Natural killer cell treated with Interleukin-12 subunit alpha and Interleukin-12 subunit beta and Interleukin-15 and Interleukin-18, amount 100 ng/mL, for 72 hours (primary cell): ENCODE data around the gene S100A10. TPM values are rescaled to one million over a fixed set of nuclear protein-coding genes. Genes with fewer than 3 reads are reported as not detected.
A peak's percentile ranks its signal among the peaks of the same experiment; 100 is the strongest.

ENCODE experiments used
- ATAC-seq, 2 donors: fragments of 150-1000 bp; cut with Tn5 transposase in 1 of 2; sonication (Bioruptor Pico), chemical (Tn5 transposase) in 1 of 2; 2 replicates each; pipeline ENCODE4 v1.10.0; 2021
- DNase-seq: peaks from one replicate; pipeline ENCODE4 v3.0.0; 2022; ENCODE audit warnings: low spot score
- H3K27ac Mint-ChIP-seq, 2 donors: 1 replicate in 1 of 2; 2 replicates in 1 of 2; pipeline ENCODE4 v1.8.0; 2022; ENCODE audit warnings: mixed read lengths in 2 of 2, mild to moderate bottlenecking in 1 of 2, moderate library complexity in 1 of 2
- H3K27me3 Mint-ChIP-seq, 2 donors: 1 replicate in 1 of 2; 2 replicates in 1 of 2; pipeline ENCODE4 v1.8.0; 2022; ENCODE audit warnings: mixed read lengths in 2 of 2
- H3K36me3 Mint-ChIP-seq: one replicate; pipeline ENCODE4 v1.8.0; 2022; ENCODE audit warnings: mixed read lengths
- H3K4me1 Mint-ChIP-seq, 2 donors: 1 replicate in 1 of 2; 2 replicates in 1 of 2; pipeline ENCODE4 v1.8.0; 2022; ENCODE audit warnings: low read depth in 2 of 2, mixed read lengths in 2 of 2, mild to moderate bottlenecking in 1 of 2
- H3K4me3 Mint-ChIP-seq: one replicate; pipeline ENCODE4 v1.8.0; 2022; ENCODE audit warnings: mixed read lengths
- H3K9me3 Mint-ChIP-seq: 2 replicates; pipeline ENCODE4 v1.8.0; 2022; ENCODE audit warnings: mixed read lengths
- total RNA-seq, 2 donors: library from RNA; stranded (reverse); gene quantifications; one replicate each; pipeline ENCODE4 v1.2.3, GENCODE V29; 2022

Gene S100A10
- total RNA-seq, 2 donors from 2014 or later: 152 to 263 TPM

DNA sequence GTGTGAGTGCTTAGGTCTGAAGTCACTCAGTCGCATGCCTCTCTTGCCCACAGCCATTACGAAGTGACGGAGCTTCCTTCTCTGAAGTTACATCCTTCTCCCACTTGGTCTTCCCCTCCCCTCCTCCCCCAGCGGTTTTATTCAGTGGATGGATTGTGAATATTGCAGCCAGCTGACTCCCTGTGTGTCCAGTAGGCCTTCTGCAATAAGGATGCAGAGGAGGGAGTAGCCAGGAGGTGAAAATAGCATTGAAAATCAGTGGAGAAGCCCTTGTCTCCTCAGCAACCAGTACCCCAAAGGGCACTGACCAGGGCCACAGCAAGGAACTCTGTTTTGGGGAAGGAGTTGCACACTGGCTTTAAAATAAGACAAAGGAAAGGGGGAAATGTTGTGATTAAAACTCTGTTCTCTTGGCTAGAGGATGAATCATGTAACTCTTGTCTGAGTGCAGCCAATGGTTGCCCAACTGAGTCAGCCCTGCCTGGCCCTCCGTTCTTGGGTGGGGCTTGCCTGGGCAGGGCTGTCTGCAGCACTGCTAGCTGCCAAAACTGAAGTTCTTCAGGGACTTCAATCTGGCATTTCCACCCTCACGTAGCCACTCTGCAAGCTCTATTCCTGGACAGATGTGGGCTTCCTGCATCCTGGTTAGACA is 4.3 kb downstream of the S100A10 start:
- Mint-ChIP-seq H3K9me3 (no peaks in the 10 kb centered on the region), H3K27ac (peak overlapping the region; percentile 2 to 15), H3K36me3 (peaks cover 10% of the 10 kb centered on the region), H3K4me1 (peaks cover 64 to 78% of the 10 kb centered on the region in 2 donors), H3K4me3 (peak overlapping the region; percentile 11), H3K27me3 (no peaks in the 10 kb centered on the region)
- ATAC-seq: peak in 1 of 2 donors; percentile 39
- peak; percentile 60 for DNase-seq

DNA sequence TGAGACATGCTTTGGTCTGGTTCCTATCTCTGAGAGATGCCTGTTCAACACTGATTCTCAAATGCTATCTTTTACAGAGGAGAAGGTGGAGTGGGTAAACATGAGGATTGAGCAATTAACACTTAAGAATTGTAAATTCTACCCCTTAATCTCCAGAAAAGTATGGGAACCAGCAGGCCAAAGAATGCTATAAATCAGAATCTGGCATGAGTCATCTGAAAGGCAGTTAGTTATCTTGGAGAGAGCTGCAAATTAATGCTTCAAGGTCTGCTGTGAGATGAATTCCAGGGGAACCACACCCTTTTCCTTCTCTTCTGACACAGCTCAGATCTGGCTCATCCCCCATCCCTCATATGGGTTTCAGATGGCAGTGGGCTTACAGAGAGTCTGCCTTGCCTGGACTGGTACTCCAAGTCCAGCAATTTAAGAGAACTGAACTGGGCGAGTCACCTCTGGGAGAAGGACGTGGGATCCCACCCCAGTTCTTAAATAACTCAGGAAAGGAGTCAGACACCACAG is 5.2 kb downstream of the S100A10 start:
- ATAC-seq (no peak), DNase-seq (no peak)
- Mint-ChIP-seq H3K4me3 (peak overlapping the region; percentile 11), H3K27me3 (no peaks in the 10 kb centered on the region), H3K9me3 (no peaks in the 10 kb centered on the region), H3K36me3 (peaks cover 17% of the 10 kb centered on the region), H3K27ac (peak overlapping the region in 1 of 2 donors; percentile 2), H3K4me1 (peaks cover 73 to 87% of the 10 kb centered on the region in 2 donors)

DNA sequence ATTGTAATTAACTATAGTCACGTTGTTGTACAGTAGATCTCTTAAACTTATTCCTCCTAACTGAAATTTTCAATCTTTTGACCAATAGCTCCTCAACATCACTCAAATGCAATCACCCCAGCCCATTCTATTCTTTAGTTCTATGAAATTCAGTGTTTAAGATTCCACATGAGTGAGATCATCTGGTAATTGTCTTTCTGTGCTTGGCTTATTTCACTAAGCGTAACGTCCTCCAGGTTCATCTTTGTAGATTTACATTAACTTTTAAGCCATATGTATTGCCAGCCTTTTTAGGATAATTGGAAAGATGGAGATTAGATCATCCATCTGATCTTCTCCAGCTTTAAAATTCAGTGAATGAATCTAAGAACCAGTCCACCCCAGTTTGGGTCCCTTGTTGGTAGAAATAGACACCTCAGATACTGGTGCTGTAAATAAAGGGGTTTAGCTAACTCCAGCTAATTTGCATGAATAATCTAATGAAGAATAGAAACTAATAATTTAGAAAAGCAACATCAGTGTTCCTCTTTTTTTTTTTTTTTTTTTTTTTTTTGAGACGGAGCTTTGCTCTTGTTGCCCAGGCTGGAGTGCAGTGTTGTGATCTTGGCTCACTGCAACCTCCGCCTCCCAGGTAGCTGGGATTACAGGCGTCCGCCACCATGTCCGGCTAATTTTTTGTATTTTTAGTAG is 7.0 kb downstream of the S100A10 start:
- Mint-ChIP-seq H3K9me3 (no peaks in the 10 kb centered on the region), H3K4me1 (peaks cover 67 to 86% of the 10 kb centered on the region in 2 donors), H3K4me3 (peak overlapping the region; percentile 8), H3K27me3 (no peaks in the 10 kb centered on the region), H3K36me3 (peaks cover 33% of the 10 kb centered on the region), H3K27ac (peak overlapping the region in 1 of 2 donors; percentile 13)
- ATAC-seq (no peak), DNase-seq (no peak)

DNA sequence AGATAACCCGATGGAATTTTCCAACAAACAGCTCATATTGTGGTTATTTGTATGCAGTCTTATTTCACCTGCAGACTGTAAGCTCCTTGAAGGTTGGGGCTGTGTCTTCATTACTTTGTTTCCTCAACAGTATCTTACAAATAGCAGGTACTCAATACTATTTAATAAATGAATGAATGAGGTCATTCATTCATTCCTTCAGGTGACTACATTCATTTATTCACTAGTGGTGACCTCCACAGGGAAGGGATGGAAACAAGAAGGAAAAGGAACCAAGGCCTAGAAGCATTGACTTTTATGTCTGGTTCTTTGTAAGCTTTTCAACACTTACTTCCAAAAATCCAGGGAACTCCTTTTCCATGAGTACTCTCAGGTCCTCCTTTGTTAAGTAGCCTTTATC is 7.9 kb downstream of the S100A10 start:
- DNase-seq: no peak
- H3K27me3 Mint-ChIP-seq: no peaks in the 10 kb centered on the region
- peaks cover 63 to 78% of the 10 kb centered on the region in 2 donors for H3K4me1 Mint-ChIP-seq
- ATAC-seq: no peak
- H3K9me3 Mint-ChIP-seq: no peaks in the 10 kb centered on the region
- peak overlapping the region; percentile 82 for H3K4me3 Mint-ChIP-seq
- H3K36me3 Mint-ChIP-seq: peaks cover 41% of the 10 kb centered on the region
- peak overlapping the region in 1 of 2 donors; percentile 91 for H3K27ac Mint-ChIP-seq

DNA sequence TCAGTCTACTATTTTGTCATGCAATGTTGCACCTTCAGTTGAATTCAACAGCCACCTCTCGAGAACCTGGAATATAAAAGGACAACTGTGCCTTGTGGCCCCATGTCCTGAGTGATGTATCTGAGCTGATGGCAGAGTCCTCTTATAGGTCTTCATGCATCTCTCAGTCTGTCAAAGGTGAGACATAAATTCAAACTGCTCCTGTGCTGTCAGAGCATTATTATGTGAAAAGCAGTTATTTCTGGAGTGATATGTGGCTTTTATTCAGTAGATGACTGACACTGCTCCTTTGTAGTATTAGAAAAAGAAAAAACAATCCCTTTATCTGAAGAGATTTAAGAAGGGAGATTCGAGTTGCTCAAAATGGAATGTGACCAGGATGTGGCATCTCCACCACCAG is 8.4 kb downstream of the S100A10 start:
- Mint-ChIP-seq H3K9me3 (no peaks in the 10 kb centered on the region), H3K4me3 (peak overlapping the region; percentile 82), H3K4me1 (peaks cover 59 to 73% of the 10 kb centered on the region in 2 donors), H3K27ac (peak overlapping the region in 1 of 2 donors; percentile 91), H3K36me3 (peaks cover 43% of the 10 kb centered on the region), H3K27me3 (no peaks in the 10 kb centered on the region)
- DNase-seq: no peak
- no peak for ATAC-seq

- Mint-ChIP-seq H3K36me3 (peaks cover 43% of the 10 kb centered on the region), H3K27me3 (no peaks in the 10 kb centered on the region), H3K27ac (peak overlapping the region; percentile 88 to 91), H3K4me1 (peaks cover 51 to 65% of the 10 kb centered on the region in 2 donors), H3K9me3 (no peaks in the 10 kb centered on the region), H3K4me3 (peak overlapping the region; percentile 82)
- DNase-seq (peak; percentile 64), ATAC-seq (peak; percentile 87 to 94)
Measured at GRCh38 chr1:151984313-151984956, 9.2 kb downstream of the S100A10 start.

DNA sequence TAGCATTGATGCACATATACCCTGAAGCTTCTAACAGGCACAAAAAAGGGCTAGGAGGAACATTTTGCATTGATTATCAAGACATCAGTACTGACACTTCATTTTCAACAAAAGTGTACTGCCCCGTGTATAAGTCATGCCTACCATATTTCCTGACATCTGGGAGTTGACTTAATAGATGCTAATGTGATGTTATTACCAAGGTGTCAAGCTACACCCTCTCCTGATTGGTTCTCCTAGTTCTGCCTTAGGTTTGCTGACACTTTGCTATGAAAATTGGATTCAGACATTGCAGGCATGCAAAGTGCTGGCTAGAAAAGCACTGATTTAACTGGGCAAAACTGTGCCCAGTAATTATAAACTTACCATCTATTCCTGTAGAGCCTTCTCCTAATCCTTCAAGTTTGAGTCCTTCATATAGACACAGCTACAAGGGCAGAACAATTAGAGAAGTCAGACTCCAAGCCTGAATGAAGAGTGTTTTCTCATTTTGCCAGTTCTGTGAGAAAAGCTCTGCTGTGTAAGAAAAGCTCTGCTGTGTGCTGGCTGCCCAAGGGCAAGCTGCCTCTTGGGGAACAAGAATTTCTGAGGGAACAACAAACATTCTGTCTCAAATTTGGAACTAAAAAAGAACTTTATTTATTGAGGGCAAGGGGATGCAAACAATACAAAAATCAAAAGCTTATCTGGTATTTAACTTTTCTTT is 11.2 kb downstream of the S100A10 start:
- no peaks in the 10 kb centered on the region for H3K9me3 Mint-ChIP-seq

DNA sequence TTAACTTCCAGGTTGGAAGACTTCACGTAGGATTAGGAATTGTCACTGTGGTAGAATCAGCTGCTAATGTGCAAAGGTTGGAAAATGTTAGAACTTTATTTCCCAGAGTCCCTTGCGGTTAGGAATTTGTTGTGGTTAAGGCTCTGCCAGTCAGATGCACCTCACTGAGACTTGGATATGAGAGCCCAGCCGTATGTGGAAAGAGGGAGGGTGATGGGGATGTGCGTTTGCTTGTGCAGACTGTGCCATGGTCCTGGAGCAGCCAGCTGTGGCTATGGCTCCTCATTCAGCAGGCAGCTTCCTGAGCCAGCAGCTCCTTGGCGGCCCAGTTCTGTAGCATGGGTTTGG is 12.5 kb downstream of the S100A10 start:
- no peak for ATAC-seq
- Mint-ChIP-seq H3K27me3 (peaks cover 0 to 5% of the 10 kb centered on the region in 2 donors), H3K27ac (no peak overlapping the region), H3K36me3 (peaks cover 38% of the 10 kb centered on the region), H3K4me3 (no peak overlapping the region), H3K9me3 (no peaks in the 10 kb centered on the region), H3K4me1 (peaks cover 36 to 45% of the 10 kb centered on the region in 2 donors)
- no peak for DNase-seq

More for the DNA sequence above, 11.2 kb downstream of the S100A10 start:
- H3K27me3 Mint-ChIP-seq: peaks cover 0 to 5% of the 10 kb centered on the region in 2 donors
- DNase-seq (no peak), ATAC-seq (no peak)
- peaks cover 38% of the 10 kb centered on the region for H3K36me3 Mint-ChIP-seq
- no peak overlapping the region for H3K4me3 Mint-ChIP-seq
- H3K4me1 Mint-ChIP-seq: peaks cover 37 to 51% of the 10 kb centered on the region in 2 donors
- H3K27ac Mint-ChIP-seq: no peak overlapping the region

GRCh38 chr1:151980287-151981177 is 13.1 kb downstream of the S100A10 start:
- ATAC-seq: no peak
- no peak overlapping the region for H3K4me3 Mint-ChIP-seq
- H3K27ac Mint-ChIP-seq: no peak overlapping the region
- H3K9me3 Mint-ChIP-seq: no peaks in the 10 kb centered on the region
- no peak for DNase-seq
- peaks cover 38% of the 10 kb centered on the region for H3K36me3 Mint-ChIP-seq
- peaks cover 34 to 40% of the 10 kb centered on the region in 2 donors for H3K4me1 Mint-ChIP-seq
- H3K27me3 Mint-ChIP-seq: peaks cover 0 to 5% of the 10 kb centered on the region in 2 donors

GRCh38 chr1:151978922-151979321 is 14.7 kb downstream of the S100A10 start:
- H3K9me3 Mint-ChIP-seq: no peaks in the 10 kb centered on the region
- peaks cover 29% of the 10 kb centered on the region for H3K36me3 Mint-ChIP-seq
- ATAC-seq (no peak), DNase-seq (no peak)
- H3K4me1 Mint-ChIP-seq: peaks cover 27 to 31% of the 10 kb centered on the region in 2 donors
- no peak overlapping the region for H3K4me3 Mint-ChIP-seq
- H3K27me3 Mint-ChIP-seq: peaks cover 0 to 10% of the 10 kb centered on the region in 2 donors
- no peak overlapping the region for H3K27ac Mint-ChIP-seq

GRCh38 chr1:151977662-151978230 is 15.9 kb downstream of the S100A10 start:
- Mint-ChIP-seq H3K27me3 (peaks cover 0 to 11% of the 10 kb centered on the region in 2 donors), H3K36me3 (peaks cover 22% of the 10 kb centered on the region), H3K27ac (peak overlapping the region in 1 of 2 donors; percentile 68), H3K9me3 (no peaks in the 10 kb centered on the region), H3K4me3 (no peak overlapping the region), H3K4me1 (peaks cover 24 to 28% of the 10 kb centered on the region in 2 donors)
- DNase-seq (no peak), ATAC-seq (no peak)

DNA sequence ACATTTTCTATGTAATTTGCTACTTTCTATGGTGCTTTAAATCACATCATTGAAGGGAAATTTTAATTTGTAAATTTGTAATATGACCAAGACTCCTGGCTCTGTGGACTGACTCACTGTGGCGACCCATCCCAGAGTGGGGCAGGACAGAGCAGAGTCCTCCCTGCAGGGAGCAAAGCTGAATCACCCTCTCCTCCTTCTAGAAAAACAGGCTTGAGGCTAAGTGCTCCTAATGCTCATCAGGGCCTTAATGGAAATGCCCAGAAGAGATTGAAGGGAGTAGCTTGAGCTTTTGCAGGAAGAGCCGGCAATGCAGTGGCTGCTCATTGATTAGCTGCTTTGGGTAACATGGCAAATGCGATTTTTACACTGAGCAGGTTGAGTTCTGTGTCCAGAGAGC is 16.8 kb downstream of the S100A10 start:
- peaks cover 13% of the 10 kb centered on the region for H3K36me3 Mint-ChIP-seq
- peaks cover 0 to 11% of the 10 kb centered on the region in 2 donors for H3K27me3 Mint-ChIP-seq
- no peak overlapping the region for H3K4me3 Mint-ChIP-seq
- DNase-seq (no peak), ATAC-seq (no peak)
- H3K27ac Mint-ChIP-seq: peak overlapping the region in 1 of 2 donors; percentile 45
- H3K4me1 Mint-ChIP-seq: peaks cover 24 to 26% of the 10 kb centered on the region in 2 donors
- H3K9me3 Mint-ChIP-seq: no peaks in the 10 kb centered on the region
